HepG2 (cell line): ENCODE results near the gene RAB40C. TPM values are rescaled to one million over a fixed set of nuclear protein-coding genes. Genes with fewer than 3 reads are reported as not detected.

Source experiments
- ELF1 ChIP-seq: sonication (generic); formaldehyde crosslinking; IDR thresholded peaks from 2 replicates; pipeline ENCODE4 v1.4.0; 2020; ENCODE audit warnings: missing genetic modification reagents
- FOXK1 ChIP-seq: sonication (generic); formaldehyde crosslinking; IDR thresholded peaks from 2 replicates; pipeline ENCODE4 v1.4.0; 2020; ENCODE audit warnings: low read depth, missing genetic modification reagents, borderline replicate concordance
- GTF3A ChIP-seq: sonication (generic); formaldehyde crosslinking; conservative IDR thresholded peaks from 2 replicates; pipeline ENCODE4 v1.4.0; 2020; ENCODE audit warnings: mild to moderate bottlenecking, missing genetic modification reagents
- HDAC6 ChIP-seq: fragments of 200-600 bp; sonication (generic); IDR thresholded peaks from 2 replicates; pipeline ENCODE4 v1.7.0; 2017; ENCODE audit warnings: mild to moderate bottlenecking, antibody characterized with exemption, low read length, low read depth
- HOXD1 ChIP-seq: sonication (generic); formaldehyde crosslinking; IDR thresholded peaks from 2 replicates; pipeline ENCODE4 v1.5.0; 2020; ENCODE audit warnings: missing genetic modification reagents
- JUND ChIP-seq: sonication (generic); formaldehyde crosslinking; IDR thresholded peaks from 2 replicates; pipeline ENCODE4 v1.8.0; 2022; ENCODE audit warnings: mild to moderate bottlenecking, missing genetic modification reagents
- MAZ ChIP-seq, 2 experiments: sonication (generic) in 1 of 2; formaldehyde crosslinking in 1 of 2; IDR thresholded peaks; 2 replicates each; pipeline versions ENCODE4 v1.5.0 to v1.6.1; 2012 to 2020; ENCODE audit warnings: low read depth in 2 of 2, mild to moderate bottlenecking in 2 of 2, borderline replicate concordance in 1 of 2, improper control_type of control experiment in 1 of 2, low read length in 1 of 2, missing genetic modification reagents in 1 of 2, moderate library complexity in 1 of 2
- REL ChIP-seq: sonication (generic); formaldehyde crosslinking; conservative IDR thresholded peaks from 2 replicates; pipeline ENCODE4 v1.8.0; 2022; ENCODE audit warnings: mild to moderate bottlenecking, missing genetic modification reagents, moderate library complexity
- SAP130 ChIP-seq: IDR thresholded peaks from 2 replicates; pipeline ENCODE4 v1.6.1; 2016; ENCODE audit warnings: low read depth
- SATB2 ChIP-seq: sonication (generic); formaldehyde crosslinking; IDR thresholded peaks from 2 replicates; pipeline ENCODE4 v1.5.0; 2020; ENCODE audit warnings: missing genetic modification reagents
- TBL1XR1 ChIP-seq: fragments of 150-350 bp; IDR thresholded peaks from 2 replicates; pipeline ENCODE4 v1.6.1; 2014; ENCODE audit warnings: borderline replicate concordance, low read length; ENCODE audit not compliant: partially characterized antibody
- XBP1 ChIP-seq: sonication (generic); formaldehyde crosslinking; IDR thresholded peaks from 2 replicates; pipeline ENCODE4 v1.5.0; 2020; ENCODE audit warnings: missing genetic modification reagents
- ZNF263 ChIP-seq: sonication (generic); formaldehyde crosslinking; IDR thresholded peaks from 2 replicates; pipeline ENCODE4 v1.4.0; 2020; ENCODE audit warnings: missing genetic modification reagents
- ZNF343 ChIP-seq: sonication (generic); formaldehyde crosslinking; IDR thresholded peaks from 2 replicates; pipeline ENCODE4 v1.4.0; 2020; ENCODE audit warnings: mild to moderate bottlenecking, missing genetic modification reagents
- ZNF446 ChIP-seq: sonication (generic); formaldehyde crosslinking; IDR thresholded peaks from 2 replicates; pipeline ENCODE4 v1.5.0; 2020; ENCODE audit warnings: mild to moderate bottlenecking, missing genetic modification reagents
- ZNF547 ChIP-seq: sonication (generic); formaldehyde crosslinking; IDR thresholded peaks from 2 replicates; pipeline ENCODE4 v1.5.1; 2020; ENCODE audit warnings: mild to moderate bottlenecking, missing genetic modification reagents
- ZNF615 ChIP-seq: sonication (generic); formaldehyde crosslinking; IDR thresholded peaks from 2 replicates; pipeline ENCODE4 v1.5.0; 2020; ENCODE audit warnings: mild to moderate bottlenecking, missing genetic modification reagents, borderline replicate concordance
- polyA plus RNA-seq, 8 experiments: library from polyadenylated mRNA; depleted of rRNA in 3 of 8; stranded (reverse) in 7 of 8; unstranded in 1 of 8; fragments of >200 nt; fragmentation: Illumina TruSeq in 4 of 8; extraction: Trizol in 4 of 8; gene quantifications; 2 replicates each; pipeline versions ENCODE4 v1.2.1 to v1.2.3, GENCODE V29; 2011 to 2016; ENCODE audit warnings: low read depth in 4 of 8, missing spikeins in 1 of 8, mixed read lengths in 1 of 8; ENCODE audit not compliant: insufficient read depth in 1 of 8
- total RNA-seq, 5 experiments: library from RNA; depleted of rRNA; stranded (reverse); fragments of >200 nt; fragmentation: Illumina TruSeq; extraction: Trizol; gene quantifications; 2 replicates each; pipeline ENCODE4 v1.2.3, GENCODE V29; 2016; ENCODE audit warnings: low read depth in 1 of 5
- TF ChIP-seq, protein P1 (sequence below): IDR thresholded peaks from 2 replicates; pipeline ENCODE4 v1.6.1; 2016
- TF ChIP-seq, protein P2 (sequence below): sonication (generic); formaldehyde crosslinking; IDR thresholded peaks from 2 replicates; pipeline ENCODE4 v1.4.0; 2020; ENCODE audit warnings: missing genetic modification reagents, borderline replicate concordance
- TF ChIP-seq, protein P3 (sequence below): sonication (generic); formaldehyde crosslinking; IDR thresholded peaks from 2 replicates; pipeline ENCODE4 v1.4.0; 2020; ENCODE audit warnings: missing genetic modification reagents, borderline replicate concordance
- TF ChIP-seq, protein P4 (sequence below): IDR thresholded peaks from 2 replicates; pipeline ENCODE4 v1.6.1; 2016; ENCODE audit warnings: control low read depth

RAB40C gene
- total and polyA plus RNA-seq, 2 of the 13 experiments (the other 11 are each of a cell fraction or from before 2014, with no cell fraction given), result 7.7 to 11.5 TPM

DNA sequence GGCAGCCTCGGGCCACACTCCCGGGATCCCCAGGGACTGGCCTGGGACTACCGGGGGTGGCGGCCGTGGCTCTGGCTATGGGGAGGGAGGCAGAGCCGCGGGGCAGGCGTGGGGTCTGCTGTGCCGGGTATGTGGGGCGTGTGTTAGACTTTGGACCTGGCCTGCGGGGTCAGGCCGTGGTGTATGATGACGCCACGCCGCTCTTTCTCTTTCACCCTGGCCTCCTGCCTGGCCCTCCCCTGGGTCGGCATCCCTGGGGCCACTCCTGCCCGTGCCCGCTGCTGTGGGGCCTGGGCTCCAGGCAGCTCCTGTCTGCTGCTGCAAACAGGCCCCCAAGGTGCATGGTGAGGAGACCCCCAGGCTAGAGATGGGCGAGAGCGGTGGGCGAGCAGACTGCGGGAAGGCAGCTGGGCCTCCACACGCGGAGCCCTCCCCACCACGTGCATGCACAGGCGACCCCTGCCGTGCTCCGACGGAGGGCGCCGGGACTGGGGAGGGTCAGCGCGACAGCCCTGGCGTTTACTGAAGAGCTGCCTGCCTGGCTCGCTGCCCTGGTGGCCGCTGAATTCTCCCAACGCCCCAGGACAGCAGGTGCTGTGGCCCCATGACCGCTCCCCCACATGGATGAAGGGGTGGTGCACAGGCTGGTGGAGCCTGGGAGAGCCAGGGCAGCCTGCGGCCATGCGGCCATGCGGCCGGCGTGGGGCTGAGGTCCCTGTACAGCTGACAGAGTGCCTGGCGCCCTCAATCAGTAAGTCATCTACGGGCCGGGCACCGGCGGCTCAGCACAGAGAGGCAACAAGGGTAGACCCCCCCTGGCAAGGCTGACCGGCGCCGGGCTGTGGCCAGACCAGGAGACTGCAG is 46.3 kb upstream of the RAB40C start (continued):
- TF ChIP-seq, protein P1, sequence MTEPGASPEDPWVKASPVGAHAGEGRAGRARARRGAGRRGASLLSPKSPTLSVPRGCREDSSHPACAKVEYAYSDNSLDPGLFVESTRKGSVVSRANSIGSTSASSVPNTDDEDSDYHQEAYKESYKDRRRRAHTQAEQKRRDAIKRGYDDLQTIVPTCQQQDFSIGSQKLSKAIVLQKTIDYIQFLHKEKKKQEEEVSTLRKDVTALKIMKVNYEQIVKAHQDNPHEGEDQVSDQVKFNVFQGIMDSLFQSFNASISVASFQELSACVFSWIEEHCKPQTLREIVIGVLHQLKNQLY (CRISPR knock-in tag), result no peak
- TF ChIP-seq ZNF263 (no peak; the same call in 1 of the 2 replicates), ZNF343 (CRISPR knock-in tag) (no peak), FOXK1 (CRISPR knock-in tag) (no peak), SATB2 (CRISPR knock-in tag) (no peak), GTF3A (CRISPR knock-in tag) (no peak), ELF1 (CRISPR knock-in tag) (no peak; the same call in 1 of the 2 replicates), ZNF446 (CRISPR knock-in tag) (no peak), JUND (CRISPR knock-in tag) (0 out of 2 replicates have a peak, but pooled peaks have one; percentile 48), TBL1XR1 (no peak), ZNF547 (CRISPR knock-in tag) (no peak), XBP1 (CRISPR knock-in tag) (no peak), HDAC6 (no peak), REL (no peak), MAZ (IDR thresholded peaks at IDR 0.05; ENCODE audit: borderline replicate concordance, low read depth, low read length) (peak; percentile 67; the same call in 1 of the 2 replicates), MAZ (CRISPR knock-in tag; IDR thresholded peaks at IDR 0.05; ENCODE audit: low read depth) (peak; percentile 89), SAP130 (CRISPR knock-in tag) (peak; percentile 74), HOXD1 (CRISPR knock-in tag) (0 out of 2 replicates have a peak, but pooled peaks have one; percentile 12), ZNF615 (CRISPR knock-in tag) (no peak)
- TF ChIP-seq, protein P2, sequence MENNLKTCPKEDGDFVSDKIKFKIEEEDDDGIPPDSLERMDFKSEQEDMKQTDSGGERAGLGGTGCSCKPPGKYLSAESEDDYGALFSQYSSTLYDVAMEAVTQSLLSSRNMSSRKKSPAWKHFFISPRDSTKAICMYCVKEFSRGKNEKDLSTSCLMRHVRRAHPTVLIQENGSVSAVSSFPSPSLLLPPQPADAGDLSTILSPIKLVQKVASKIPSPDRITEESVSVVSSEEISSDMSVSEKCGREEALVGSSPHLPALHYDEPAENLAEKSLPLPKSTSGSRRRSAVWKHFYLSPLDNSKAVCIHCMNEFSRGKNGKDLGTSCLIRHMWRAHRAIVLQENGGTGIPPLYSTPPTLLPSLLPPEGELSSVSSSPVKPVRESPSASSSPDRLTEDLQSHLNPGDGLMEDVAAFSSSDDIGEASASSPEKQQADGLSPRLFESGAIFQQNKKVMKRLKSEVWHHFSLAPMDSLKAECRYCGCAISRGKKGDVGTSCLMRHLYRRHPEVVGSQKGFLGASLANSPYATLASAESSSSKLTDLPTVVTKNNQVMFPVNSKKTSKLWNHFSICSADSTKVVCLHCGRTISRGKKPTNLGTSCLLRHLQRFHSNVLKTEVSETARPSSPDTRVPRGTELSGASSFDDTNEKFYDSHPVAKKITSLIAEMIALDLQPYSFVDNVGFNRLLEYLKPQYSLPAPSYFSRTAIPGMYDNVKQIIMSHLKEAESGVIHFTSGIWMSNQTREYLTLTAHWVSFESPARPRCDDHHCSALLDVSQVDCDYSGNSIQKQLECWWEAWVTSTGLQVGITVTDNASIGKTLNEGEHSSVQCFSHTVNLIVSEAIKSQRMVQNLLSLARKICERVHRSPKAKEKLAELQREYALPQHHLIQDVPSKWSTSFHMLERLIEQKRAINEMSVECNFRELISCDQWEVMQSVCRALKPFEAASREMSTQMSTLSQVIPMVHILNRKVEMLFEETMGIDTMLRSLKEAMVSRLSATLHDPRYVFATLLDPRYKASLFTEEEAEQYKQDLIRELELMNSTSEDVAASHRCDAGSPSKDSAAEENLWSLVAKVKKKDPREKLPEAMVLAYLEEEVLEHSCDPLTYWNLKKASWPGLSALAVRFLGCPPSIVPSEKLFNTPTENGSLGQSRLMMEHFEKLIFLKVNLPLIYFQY (CRISPR knock-in tag), result no peak
- TF ChIP-seq, protein P3, sequence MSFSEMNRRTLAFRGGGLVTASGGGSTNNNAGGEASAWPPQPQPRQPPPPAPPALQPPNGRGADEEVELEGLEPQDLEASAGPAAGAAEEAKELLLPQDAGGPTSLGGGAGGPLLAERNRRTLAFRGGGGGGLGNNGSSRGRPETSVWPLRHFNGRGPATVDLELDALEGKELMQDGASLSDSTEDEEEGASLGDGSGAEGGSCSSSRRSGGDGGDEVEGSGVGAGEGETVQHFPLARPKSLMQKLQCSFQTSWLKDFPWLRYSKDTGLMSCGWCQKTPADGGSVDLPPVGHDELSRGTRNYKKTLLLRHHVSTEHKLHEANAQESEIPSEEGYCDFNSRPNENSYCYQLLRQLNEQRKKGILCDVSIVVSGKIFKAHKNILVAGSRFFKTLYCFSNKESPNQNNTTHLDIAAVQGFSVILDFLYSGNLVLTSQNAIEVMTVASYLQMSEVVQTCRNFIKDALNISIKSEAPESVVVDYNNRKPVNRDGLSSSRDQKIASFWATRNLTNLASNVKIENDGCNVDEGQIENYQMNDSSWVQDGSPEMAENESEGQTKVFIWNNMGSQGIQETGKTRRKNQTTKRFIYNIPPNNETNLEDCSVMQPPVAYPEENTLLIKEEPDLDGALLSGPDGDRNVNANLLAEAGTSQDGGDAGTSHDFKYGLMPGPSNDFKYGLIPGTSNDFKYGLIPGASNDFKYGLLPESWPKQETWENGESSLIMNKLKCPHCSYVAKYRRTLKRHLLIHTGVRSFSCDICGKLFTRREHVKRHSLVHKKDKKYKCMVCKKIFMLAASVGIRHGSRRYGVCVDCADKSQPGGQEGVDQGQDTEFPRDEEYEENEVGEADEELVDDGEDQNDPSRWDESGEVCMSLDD, result no peak
- TF ChIP-seq, protein P4, sequence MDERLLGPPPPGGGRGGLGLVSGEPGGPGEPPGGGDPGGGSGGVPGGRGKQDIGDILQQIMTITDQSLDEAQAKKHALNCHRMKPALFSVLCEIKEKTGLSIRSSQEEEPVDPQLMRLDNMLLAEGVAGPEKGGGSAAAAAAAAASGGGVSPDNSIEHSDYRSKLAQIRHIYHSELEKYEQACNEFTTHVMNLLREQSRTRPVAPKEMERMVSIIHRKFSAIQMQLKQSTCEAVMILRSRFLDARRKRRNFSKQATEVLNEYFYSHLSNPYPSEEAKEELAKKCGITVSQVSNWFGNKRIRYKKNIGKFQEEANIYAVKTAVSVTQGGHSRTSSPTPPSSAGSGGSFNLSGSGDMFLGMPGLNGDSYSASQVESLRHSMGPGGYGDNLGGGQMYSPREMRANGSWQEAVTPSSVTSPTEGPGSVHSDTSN, result no peak
